IPS DF 6.9 (cell line): ENCODE data around the gene COPS9.

Source experiments
- DNase-seq: peaks from one replicate; pipeline ENCODE4 v3.0.0-alpha.2; 2013; ENCODE audit warnings: low read depth, low spot score
- H3K27ac ChIP-seq: one replicate; pipeline ENCODE4 v1.5.1; 2013; ENCODE audit warnings: low read length, control low read depth
- H3K27me3 ChIP-seq: 2 replicates; pipeline ENCODE4 v1.6.1; 2013; ENCODE audit warnings: mild to moderate bottlenecking, low read length; ENCODE audit not compliant: control insufficient read depth, insufficient read depth
- H3K36me3 ChIP-seq: 2 replicates; pipeline ENCODE4 v1.6.1; 2013; ENCODE audit warnings: low read length; ENCODE audit not compliant: control insufficient read depth, insufficient read depth
- H3K4me1 ChIP-seq: 2 replicates; pipeline ENCODE4 v1.6.1; 2013; ENCODE audit warnings: low read length; ENCODE audit not compliant: control insufficient read depth, insufficient read depth
- H3K4me3 ChIP-seq: 2 replicates; pipeline ENCODE4 v1.5.1; 2013; ENCODE audit warnings: mild to moderate bottlenecking, low read length
- H3K9me3 ChIP-seq: 2 replicates; pipeline ENCODE4 v1.6.1; 2013; ENCODE audit warnings: low read length, inconsistent platforms; ENCODE audit not compliant: control insufficient read depth, insufficient read depth
- WGBS: extraction: QIAGEN DNeasy Blood & Tissue Kit; methylation state at CpG from one replicate; pipeline ENCODE4 v1.1.7; 2013; ENCODE audit warnings: mixed read lengths, missing lambda C conversion rate; ENCODE audit not compliant: insufficient read length, insufficient coverage; 5-methylcytosine and 5-hydroxymethylcytosine counted together

Gene COPS9

DNA sequence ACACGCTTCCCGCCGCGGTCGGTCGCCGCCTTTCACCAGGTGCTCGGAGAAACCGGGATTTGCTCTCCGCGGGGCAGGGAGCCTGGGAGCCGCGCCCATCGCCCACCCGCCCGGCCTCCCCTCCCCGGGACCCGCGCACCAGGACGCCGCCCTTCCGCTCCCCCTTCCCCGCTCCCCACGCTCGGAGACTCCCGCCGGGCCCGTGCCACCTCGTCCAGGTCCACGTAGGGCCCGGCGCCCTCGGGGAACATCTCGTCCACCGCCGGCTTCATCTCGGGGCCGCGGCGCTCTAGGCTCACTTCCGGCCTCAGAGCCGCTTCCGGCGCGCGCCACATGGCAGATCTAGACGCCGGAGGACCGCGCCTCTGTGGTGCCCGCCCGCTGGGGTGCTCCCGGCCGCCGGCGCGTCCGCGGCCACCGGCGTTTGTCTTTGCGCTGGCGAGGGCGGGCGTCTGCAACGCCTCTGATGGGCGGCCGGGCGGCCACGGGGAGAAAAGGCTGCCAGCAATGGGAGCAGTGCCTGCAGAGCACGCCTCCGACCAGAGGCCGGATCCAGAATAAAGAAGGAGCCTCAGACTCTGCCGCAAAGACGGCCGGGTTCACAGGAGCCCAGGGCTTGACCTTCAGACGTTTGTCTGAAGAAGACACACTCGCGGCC, at the start of gene COPS9:
TSS of gene COPS9 (minus strand) at position 293 of the 658 bp plus-strand sequence. CDS start at position 272, 21 bp downstream.
- peak; percentile 27 for DNase-seq
- Histone ChIP-seq H3K9me3 (no peaks in the 10 kb centered on the region), H3K4me3 (peak within 1 kb of the TSS; percentile 96; the same call in 1 of the 2 replicates), H3K4me1 (peaks cover 7% of the 10 kb centered on the region; the same call in 1 of the 2 replicates), H3K36me3 (peaks cover 13% of the 10 kb centered on the region), H3K27me3 (no peaks in the 10 kb centered on the region), H3K27ac (no peak within 1 kb of the TSS)
- WGBS = no CpG with 5 or more reads among the region's 79 CpGs

DNA sequence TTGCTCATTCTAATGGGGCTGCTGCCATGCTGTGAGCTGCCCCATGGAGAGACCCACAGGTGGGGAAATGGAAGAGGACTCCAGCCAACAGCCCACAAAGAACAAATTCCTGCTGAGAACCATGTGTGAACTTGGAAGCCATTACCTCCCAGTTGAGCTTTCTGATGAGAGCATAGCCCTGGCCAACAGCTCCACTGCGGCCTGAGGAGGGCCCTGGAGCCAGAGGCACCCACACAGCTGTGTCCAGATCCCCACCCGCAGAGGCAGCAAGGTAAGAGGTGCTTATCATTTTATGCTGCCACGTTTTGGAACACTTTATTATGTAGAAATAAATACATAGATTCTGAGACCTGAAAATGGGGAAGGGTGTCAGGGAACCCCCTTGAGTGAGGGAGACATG, 48.6 kb upstream of the COPS9 start:
- Histone ChIP-seq H3K4me1 (no peaks in the 10 kb centered on the region; the same call in 1 of the 2 replicates), H3K36me3 (no peaks in the 10 kb centered on the region), H3K27ac (no peak overlapping the region), H3K27me3 (no peaks in the 10 kb centered on the region), H3K4me3 (no peak overlapping the region), H3K9me3 (no peaks in the 10 kb centered on the region)
- DNase-seq = no peak
- no CpG with 5 or more reads among the region's 3 CpGs for WGBS

DNA sequence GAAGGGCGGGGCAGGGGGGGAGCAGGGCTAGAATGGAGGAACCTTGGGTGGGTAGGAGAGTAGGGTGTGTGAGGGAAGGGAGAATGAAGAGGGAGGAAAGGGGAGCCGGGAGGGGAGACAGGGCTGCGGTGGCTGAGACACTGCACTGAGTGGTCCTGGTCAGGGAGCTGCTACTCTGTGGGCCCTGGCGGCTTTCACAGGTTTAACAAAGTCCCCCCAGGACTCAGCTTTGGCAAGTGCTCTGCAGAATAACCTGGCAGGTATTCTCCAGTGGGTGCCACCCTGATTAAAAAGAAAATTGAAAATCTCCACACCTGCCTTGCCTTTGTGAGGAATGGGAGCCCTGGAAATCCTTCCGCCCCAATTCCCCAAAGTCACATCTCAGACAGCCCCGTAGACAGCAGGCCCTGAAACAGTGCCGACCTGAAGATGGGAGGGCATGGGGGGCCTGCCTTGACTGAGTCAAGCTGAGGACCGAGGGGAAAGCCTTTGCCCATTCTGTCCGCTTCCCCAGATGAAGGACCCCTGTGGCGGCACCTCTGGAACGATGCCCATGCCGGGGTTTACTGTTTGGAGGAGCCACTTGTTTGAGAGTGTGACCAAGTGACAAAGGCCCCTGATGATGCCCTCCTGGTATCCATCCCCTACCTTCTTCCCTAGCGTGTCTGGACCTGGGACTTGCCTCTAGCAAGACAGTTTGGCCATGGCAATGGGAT, 47.9 kb upstream of the COPS9 start:
- DNase-seq = no peak
- no peaks in the 10 kb centered on the region for H3K27me3 ChIP-seq
- no CpG with 5 or more reads among the region's 13 CpGs for WGBS

GRCh38 chr2:240183006-240183874, 47.1 kb upstream of the COPS9 start:
- Histone ChIP-seq H3K4me1 (no peaks in the 10 kb centered on the region; the same call in 1 of the 2 replicates), H3K4me3 (no peak overlapping the region), H3K27me3 (no peaks in the 10 kb centered on the region), H3K9me3 (no peaks in the 10 kb centered on the region), H3K27ac (no peak overlapping the region), H3K36me3 (no peaks in the 10 kb centered on the region)
- no CpG with 5 or more reads among the region's 22 CpGs for WGBS
- no peak for DNase-seq

More for the DNA sequence above, 47.9 kb upstream of the COPS9 start:
- H3K36me3 ChIP-seq = no peaks in the 10 kb centered on the region
- no peak overlapping the region for H3K27ac ChIP-seq
- H3K9me3 ChIP-seq = no peaks in the 10 kb centered on the region
- H3K4me1 ChIP-seq = no peaks in the 10 kb centered on the region; the same call in 1 of the 2 replicates
- no peak overlapping the region for H3K4me3 ChIP-seq

GRCh38 chr2:240182476-240182875, 46.4 kb upstream of the COPS9 start:
- Histone ChIP-seq H3K9me3 (no peaks in the 10 kb centered on the region), H3K4me3 (no peak overlapping the region), H3K4me1 (no peaks in the 10 kb centered on the region), H3K36me3 (no peaks in the 10 kb centered on the region), H3K27me3 (no peaks in the 10 kb centered on the region), H3K27ac (no peak overlapping the region)
- no peak for DNase-seq
- WGBS = no CpG with 5 or more reads among the region's 4 CpGs

DNA sequence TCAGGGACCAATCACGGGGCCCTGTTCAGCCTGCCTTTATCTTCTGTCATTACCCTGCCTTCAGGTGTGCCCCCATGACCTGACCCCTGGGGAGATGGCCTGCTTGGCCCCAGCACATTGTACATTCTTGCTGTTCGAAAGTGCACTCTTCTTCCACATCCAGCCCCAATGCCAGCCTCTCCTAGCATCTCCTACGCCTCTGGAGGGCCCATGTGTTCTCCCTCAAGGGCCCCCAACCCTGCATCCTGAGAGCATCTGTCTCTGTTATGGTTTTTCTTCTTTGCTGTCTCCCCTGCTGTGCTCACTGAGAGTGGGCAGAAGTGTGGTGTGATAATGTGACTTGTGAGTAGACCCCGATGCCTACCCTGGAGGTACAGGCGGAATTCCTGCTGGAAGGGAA, 45.9 kb upstream of the COPS9 start:
- Histone ChIP-seq H3K9me3 (no peaks in the 10 kb centered on the region), H3K27me3 (no peaks in the 10 kb centered on the region), H3K4me1 (no peaks in the 10 kb centered on the region), H3K27ac (no peak overlapping the region), H3K4me3 (no peak overlapping the region), H3K36me3 (no peaks in the 10 kb centered on the region)
- DNase-seq = no peak
- no CpG with 5 or more reads among the region's 5 CpGs for WGBS

DNA sequence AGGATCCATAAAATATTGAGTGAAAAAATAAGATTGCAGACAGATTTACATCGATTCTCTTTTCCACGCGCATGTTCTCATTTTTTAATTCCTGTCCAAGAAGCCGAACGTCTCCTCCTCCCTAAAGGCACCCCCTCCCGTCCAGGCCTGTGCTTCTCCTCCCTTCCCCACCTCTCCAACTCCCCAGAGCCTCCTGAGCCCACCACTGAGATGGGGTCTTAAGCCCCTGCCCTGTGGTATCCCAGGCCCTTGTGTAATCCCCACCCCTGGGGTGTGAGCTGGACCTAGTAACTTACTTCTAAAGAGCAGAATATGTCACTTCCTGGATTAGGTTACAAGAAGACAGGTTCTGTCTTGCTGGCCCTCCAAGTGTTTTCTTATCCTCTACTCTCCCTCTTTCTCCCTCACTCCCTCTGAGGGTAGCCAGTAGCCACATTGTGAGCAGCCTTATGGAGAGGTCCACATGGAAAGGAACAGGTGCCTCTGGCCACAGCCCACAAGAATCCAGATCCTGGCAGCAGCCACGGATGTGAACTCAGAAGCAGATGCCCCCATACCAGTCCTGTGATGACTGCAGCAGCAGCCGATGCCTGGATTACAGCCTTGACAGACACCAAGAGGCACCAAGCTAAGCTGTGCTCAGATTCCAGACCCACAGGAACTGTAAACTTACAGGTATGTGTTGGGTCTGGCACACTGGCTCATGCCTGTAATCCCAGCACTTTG, 44.0 kb upstream of the COPS9 start:
- H3K4me1 ChIP-seq = no peaks in the 10 kb centered on the region
- no peak for DNase-seq
- no peak overlapping the region for H3K4me3 ChIP-seq
- H3K27ac ChIP-seq = no peak overlapping the region
- no peaks in the 10 kb centered on the region for H3K36me3 ChIP-seq
- no CpG with 5 or more reads among the region's 8 CpGs for WGBS
- H3K27me3 ChIP-seq = no peaks in the 10 kb centered on the region
- H3K9me3 ChIP-seq = no peaks in the 10 kb centered on the region

- no peak overlapping the region for H3K4me3 ChIP-seq
- no CpG with 5 or more reads among the region's 11 CpGs for WGBS
- H3K36me3 ChIP-seq = no peaks in the 10 kb centered on the region
- H3K9me3 ChIP-seq = no peaks in the 10 kb centered on the region
- H3K27ac ChIP-seq = no peak overlapping the region
- H3K27me3 ChIP-seq = no peaks in the 10 kb centered on the region
- DNase-seq = no peak
- no peaks in the 10 kb centered on the region for H3K4me1 ChIP-seq
Observed at GRCh38 chr2:240179186-240179815, 43.2 kb upstream of the COPS9 start.

DNA sequence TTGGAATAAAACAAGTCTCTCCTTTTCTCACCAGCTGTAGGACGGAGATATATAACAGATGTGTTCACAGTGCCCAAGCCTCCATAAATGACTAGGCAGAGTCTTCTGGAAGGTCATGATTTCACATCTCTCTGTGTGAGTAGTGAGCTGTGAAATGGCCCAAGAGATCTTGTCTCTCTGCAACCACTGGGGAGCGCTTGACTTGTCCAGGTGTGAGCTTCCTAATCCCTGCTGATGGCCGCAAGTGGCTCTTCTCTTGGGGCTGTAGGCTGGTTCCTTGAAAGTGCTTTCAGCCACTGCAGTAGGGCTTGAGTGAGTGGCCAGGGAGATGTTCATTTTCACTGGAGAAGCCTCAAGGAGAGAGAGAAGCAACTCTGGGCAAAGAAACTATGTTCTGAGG, 42.5 kb upstream of the COPS9 start:
- no peaks in the 10 kb centered on the region for H3K9me3 ChIP-seq
- H3K4me3 ChIP-seq = no peak overlapping the region
- H3K27me3 ChIP-seq = no peaks in the 10 kb centered on the region
- no CpG with 5 or more reads among the region's 3 CpGs for WGBS
- H3K27ac ChIP-seq = no peak overlapping the region
- DNase-seq = no peak
- no peaks in the 10 kb centered on the region for H3K36me3 ChIP-seq
- H3K4me1 ChIP-seq = no peaks in the 10 kb centered on the region
